RWPE1 (cell line): ENCODE data around the gene MYBPC3.

Source experiments
- CTCF ChIA-PET: fragments of 350-600 bp; sonication (Branson Sonifier 250); formaldehyde crosslinking; extraction: SDS; loops from one replicate; lab custom pipeline; 2021; lab: Yijun Ruan, JAX
- POLR2A ChIA-PET: fragments of 400-600 bp; formaldehyde crosslinking; extraction: SDS; loops from one replicate; lab custom pipeline; 2020; ENCODE audit warnings: antibody characterized with exemption; ENCODE audit not compliant: low non-redundant PET; lab: Yijun Ruan, JAX
- DNase-seq: peaks from one replicate; pipeline ENCODE4 v3.0.0; 2012; ENCODE audit warnings: low spot score
- H3K27ac ChIP-seq: fragments of 450-650 bp; 2 replicates; pipeline ENCODE4 v1.5.1; 2017
- CTCF ChIP-seq: fragments of 450-650 bp; conservative IDR thresholded peaks from 2 replicates; pipeline ENCODE4 v1.5.1; 2017; ENCODE audit warnings: low read depth, mild to moderate bottlenecking

The MYBPC3 gene

GRCh38 chr11:47356998-47357329 is 4.5 kb upstream of the MYBPC3 start:
- ChIA-PET POLR2A (no interaction called here), CTCF (no interaction called here)

GRCh38 chr11:47356129-47356997 is 3.9 kb upstream of the MYBPC3 start:
- no peak for DNase-seq
- peak overlapping the region; percentile 59 for H3K27ac ChIP-seq
- CTCF ChIA-PET: no interaction called here
- POLR2A ChIA-PET: no interaction called here
- no peak for TF ChIP-seq CTCF

More at GRCh38 chr11:47356998-47357329, 4.5 kb upstream of the MYBPC3 start:
- no peak for TF ChIP-seq CTCF
- H3K27ac ChIP-seq: no peak overlapping the region
- no peak for DNase-seq

- peak; percentile 97 for TF ChIP-seq CTCF
- CTCF ChIA-PET: interaction anchor here (0.5 to 1.4 kb wide), 28 partner anchors 9 to 681 kb away, joined by 3 to 12 read pairs (median 4); no protein-coding TSS in a partner anchor
- DNase-seq: peak; percentile 76
- H3K27ac ChIP-seq: peak overlapping the region; percentile 59
- POLR2A ChIA-PET: no interaction called here
Observed at GRCh38 chr11:47355283-47356128, 3.0 kb upstream of the MYBPC3 start.

- H3K27ac ChIP-seq: peak overlapping the region; percentile 59
- no peak for DNase-seq
Observed at GRCh38 chr11:47354913-47355282, 2.4 kb upstream of the MYBPC3 start.

GRCh38 chr11:47353978-47354774 is 1.7 kb upstream of the MYBPC3 start:
- CTCF ChIA-PET: interaction anchor here (0.8 to 1.4 kb wide), 7 partner anchors 8 to 182 kb away, joined by 3 to 10 read pairs (median 6); partner anchors contain the start of gene NR1H3
- TF ChIP-seq CTCF: no peak
- no peak overlapping the region for H3K27ac ChIP-seq
- no peak for DNase-seq
- POLR2A ChIA-PET: no interaction called here

More at GRCh38 chr11:47354913-47355282, 2.4 kb upstream of the MYBPC3 start:
- ChIA-PET CTCF (interaction anchor here (0.5 to 1.4 kb wide), 28 partner anchors 8 to 681 kb away, joined by 3 to 12 read pairs (median 4); no protein-coding TSS in a partner anchor), POLR2A (no interaction called here)
- no peak for TF ChIP-seq CTCF
